Stimulated activated naive CD8-positive, alpha-beta T cell treated with anti-CD3 and anti-CD28 coated beads, Interleukin-15, Interleukin-2, amounts not matched to agents 100 U/mL and 50 U/mL, for 24 hours (primary cell): Measurements from ENCODE around the gene TOGARAM2.

Experiments used
- ATAC-seq: fragments of 150-1000 bp; cut with Tn5 transposase; one replicate; pipeline ENCODE4 v1.10.0; 2021
- DNase-seq: peaks from one replicate; pipeline ENCODE4 v3.0.0; 2021

Gene TOGARAM2

GRCh38 chr2:28997847-28998735 lies 17.0 kb downstream of the TOGARAM2 start:
- DNase-seq (no peak), ATAC-seq (no peak)

GRCh38 chr2:29000481-29000880 lies 19.4 kb downstream of the TOGARAM2 start:
- DNase-seq (peak; percentile 44), ATAC-seq (peak; percentile 53)

- ATAC-seq = no peak
- no peak for DNase-seq
These were observed 19.9 kb downstream of the TOGARAM2 start for GRCh38 chr2:29000956-29001355.

GRCh38 chr2:29001806-29002205 lies 20.7 kb downstream of the TOGARAM2 start:
- ATAC-seq (no peak), DNase-seq (no peak)

- no peak for DNase-seq
These were observed 23.7 kb downstream of the TOGARAM2 start for GRCh38 chr2:29004755-29005154.

GRCh38 chr2:29005331-29005730 lies 24.2 kb downstream of the TOGARAM2 start:
- ATAC-seq (no peak), DNase-seq (no peak)

More at GRCh38 chr2:29004755-29005154, 23.7 kb downstream of the TOGARAM2 start:
- ATAC-seq = no peak

GRCh38 chr2:29006092-29006979 lies 25.2 kb downstream of the TOGARAM2 start:
- ATAC-seq (no peak), DNase-seq (no peak)

- DNase-seq (no peak), ATAC-seq (no peak)
These were observed 25.8 kb downstream of the TOGARAM2 start for GRCh38 chr2:29006980-29007301.

- ATAC-seq (no peak), DNase-seq (no peak)
These were observed 28.2 kb downstream of the TOGARAM2 start for GRCh38 chr2:29009270-29009669.

- DNase-seq = peak; percentile 37
- ATAC-seq = peak; percentile 22
These were observed 28.9 kb downstream of the TOGARAM2 start for GRCh38 chr2:29009711-29010677.

GRCh38 chr2:29010946-29011345 lies 29.8 kb downstream of the TOGARAM2 start:
- peak; percentile 7 for ATAC-seq
- peak; percentile 53 for DNase-seq

- ATAC-seq = peak; percentile 12
- peak; percentile 67 for DNase-seq
These were observed 30.4 kb downstream of the TOGARAM2 start for GRCh38 chr2:29011418-29012060.

- DNase-seq (peak; percentile 53), ATAC-seq (no peak)
These were observed 31.1 kb downstream of the TOGARAM2 start for GRCh38 chr2:29012211-29012681.

GRCh38 chr2:29013057-29013780 lies 32.1 kb downstream of the TOGARAM2 start:
- DNase-seq (no peak), ATAC-seq (no peak)

GRCh38 chr2:29014331-29014730 lies 33.2 kb downstream of the TOGARAM2 start:
- DNase-seq (peak; percentile 32), ATAC-seq (peak; percentile 4)

- ATAC-seq (peak; percentile 87), DNase-seq (peak; percentile 69)
These were observed 33.8 kb downstream of the TOGARAM2 start for GRCh38 chr2:29014811-29015421.

GRCh38 chr2:29015701-29016470 lies 34.8 kb downstream of the TOGARAM2 start:
- DNase-seq (no peak), ATAC-seq (no peak)

GRCh38 chr2:29016504-29016903 lies 35.4 kb downstream of the TOGARAM2 start:
- no peak for DNase-seq
- no peak for ATAC-seq
